Measurements from ENCODE around the gene SLC41A1.

- TF ChIP-seq CTCF (IDR thresholded peaks at IDR 0.05), result no peak
- no peak for TF ChIP-seq POLR2A (IDR thresholded peaks at IDR 0.05)
Observed at GRCh38 chr1:205741681-205742080, 71.3 kb downstream of the SLC41A1 start.

All from gastroesophageal sphincter (tissue), 3 donors.